ENCODE measurements around the gene BBS12. TPM values are rescaled to one million over a fixed set of nuclear protein-coding genes. Genes with fewer than 3 reads are reported as not detected.
"Not testable (repeated sequence)": the region's sequence is repeated elsewhere in the genome, so short reads cannot be mapped to it uniquely, and the experiment has no call there.

The BBS12 gene
- total RNA-seq, 1 donor from 2014 or later: not detected

GRCh38 chr4:122781486-122781885 lies 49.0 kb downstream of the BBS12 start:
- TF ChIP-seq CTCF (IDR thresholded peaks at IDR 0.05): no peak
- Histone ChIP-seq H3K4me3 (no peak overlapping the region), H3K27me3 (no peaks in the 10 kb centered on the region), H3K27ac (no peak overlapping the region), H3K36me3 (no peaks in the 10 kb centered on the region), H3K9me3 (no peaks in the 10 kb centered on the region), H3K4me1 (peaks cover 0 to 11% of the 10 kb centered on the region in 2 donors)
- intact Hi-C loops (cut with DNase I): loop anchor here (5.0 kb wide), 1 partner anchor 46 kb away; the partner anchor contains the start of gene FGF2
- DNase-seq (ENCODE audit: low spot score in 2 of 2): no peak

DNA sequence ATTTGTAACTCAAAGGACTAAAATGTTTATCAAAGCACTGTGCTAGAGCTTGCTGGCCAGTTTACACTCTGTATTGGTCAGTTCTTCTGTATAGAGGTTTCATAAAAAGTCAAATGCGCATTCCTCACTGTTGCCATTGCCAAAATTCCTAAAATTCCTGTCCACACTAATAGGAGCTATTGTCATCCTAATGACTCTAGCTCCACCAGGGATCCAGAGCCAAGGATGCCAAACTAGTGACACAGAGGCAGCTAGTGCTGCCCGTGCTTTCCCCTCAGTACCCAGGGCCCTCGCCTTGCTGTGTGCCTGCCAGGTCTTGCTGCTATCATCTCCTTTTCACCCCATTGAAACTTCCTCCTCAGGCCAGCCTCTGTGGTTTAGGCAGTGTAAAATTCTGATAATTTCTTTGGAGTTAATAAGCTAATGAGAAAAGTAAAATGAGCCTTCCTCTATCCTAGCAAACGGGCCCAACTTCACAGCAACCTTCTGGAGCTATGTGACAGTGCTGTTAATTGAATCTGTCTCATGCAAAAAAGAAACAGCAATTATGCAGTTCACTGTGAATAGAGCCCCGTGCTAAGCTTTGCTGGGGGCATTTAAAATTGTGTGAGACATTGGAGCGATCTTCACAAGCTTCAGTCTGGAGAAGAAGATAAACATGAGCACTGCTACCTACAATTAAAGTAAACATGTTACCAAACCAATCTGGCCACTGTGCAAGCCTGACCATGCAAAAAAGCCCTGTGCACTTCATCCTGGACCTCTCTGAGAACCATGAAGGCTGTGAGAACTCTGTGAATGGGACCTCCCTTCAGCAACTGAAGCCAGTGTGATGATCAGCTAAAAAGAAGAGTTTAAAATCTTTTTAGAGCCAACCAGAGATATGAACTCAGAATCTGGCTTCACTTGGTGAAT lies 51.1 kb downstream of the BBS12 start:
- peak overlapping the region in 1 of 2 donors; percentile 6 for H3K4me3 ChIP-seq
- peak; percentile 12 to 90 for DNase-seq (ENCODE audit: low spot score in 2 of 2)

DNA sequence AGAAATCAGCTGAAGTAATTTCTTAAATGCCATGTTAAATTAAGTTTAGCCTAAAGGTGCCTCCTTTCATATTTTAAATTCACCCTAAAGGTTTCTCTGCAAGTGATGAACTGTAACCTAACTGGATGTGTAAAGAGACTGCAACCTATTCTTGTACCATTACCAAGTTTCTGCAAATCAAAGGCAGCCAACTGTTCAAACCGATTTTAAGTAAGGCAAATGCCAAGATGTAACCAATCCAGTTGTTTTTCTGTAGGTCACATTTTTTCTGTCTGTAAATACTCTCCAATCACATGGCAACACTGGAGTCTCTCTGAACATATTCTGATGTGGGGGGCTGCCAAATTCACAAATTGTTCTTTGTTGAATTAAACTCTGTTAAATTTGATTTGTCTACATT lies 51.8 kb downstream of the BBS12 start:
- Histone ChIP-seq H3K9me3 (no peaks in the 10 kb centered on the region), H3K27me3 (no peaks in the 10 kb centered on the region), H3K27ac (peak overlapping the region in 1 of 2 donors; percentile 53), H3K4me1 (peaks cover 0 to 11% of the 10 kb centered on the region in 2 donors), H3K36me3 (no peaks in the 10 kb centered on the region), H3K4me3 (no peak overlapping the region)
- TF ChIP-seq CTCF (IDR thresholded peaks at IDR 0.05): no peak
- intact Hi-C loops (cut with DNase I): loop anchor here (5.0 kb wide), 1 partner anchor 43 kb away; the partner anchor contains the start of gene FGF2
- DNase-seq (ENCODE audit: low spot score in 2 of 2): no peak

More for the DNA sequence above, 51.1 kb downstream of the BBS12 start:
- H3K27ac ChIP-seq: peak overlapping the region; percentile 53 to 57
- intact Hi-C loops (cut with DNase I): loop anchor here (5.0 kb wide), 1 partner anchor 44 kb away; the partner anchor contains the start of gene FGF2
- no peak for TF ChIP-seq CTCF (IDR thresholded peaks at IDR 0.05)
- no peaks in the 10 kb centered on the region for H3K36me3 ChIP-seq
- no peaks in the 10 kb centered on the region for H3K9me3 ChIP-seq
- no peaks in the 10 kb centered on the region for H3K27me3 ChIP-seq
- peaks cover 0 to 11% of the 10 kb centered on the region in 2 donors for H3K4me1 ChIP-seq

GRCh38 chr4:122785099-122785498 lies 52.6 kb downstream of the BBS12 start:
- Histone ChIP-seq H3K27ac (no peak overlapping the region), H3K9me3 (no peaks in the 10 kb centered on the region), H3K4me1 (peaks cover 0 to 11% of the 10 kb centered on the region in 2 donors), H3K27me3 (no peaks in the 10 kb centered on the region), H3K4me3 (no peak overlapping the region), H3K36me3 (no peaks in the 10 kb centered on the region)
- DNase-seq (ENCODE audit: low spot score in 2 of 2): no peak
- no peak for TF ChIP-seq CTCF (IDR thresholded peaks at IDR 0.05)
- intact Hi-C loops (cut with DNase I): no loop called here

- peaks cover 0 to 11% of the 10 kb centered on the region in 2 donors for H3K4me1 ChIP-seq
- intact Hi-C loops (cut with DNase I); H3K27me3 ChIP-seq; H3K27ac ChIP-seq; H3K4me3 ChIP-seq; H3K36me3 ChIP-seq; H3K9me3 ChIP-seq; DNase-seq (ENCODE audit: low spot score in 2 of 2): not testable (repeated sequence)
Observed at GRCh38 chr4:122786296-122786695, 53.8 kb downstream of the BBS12 start.

DNA sequence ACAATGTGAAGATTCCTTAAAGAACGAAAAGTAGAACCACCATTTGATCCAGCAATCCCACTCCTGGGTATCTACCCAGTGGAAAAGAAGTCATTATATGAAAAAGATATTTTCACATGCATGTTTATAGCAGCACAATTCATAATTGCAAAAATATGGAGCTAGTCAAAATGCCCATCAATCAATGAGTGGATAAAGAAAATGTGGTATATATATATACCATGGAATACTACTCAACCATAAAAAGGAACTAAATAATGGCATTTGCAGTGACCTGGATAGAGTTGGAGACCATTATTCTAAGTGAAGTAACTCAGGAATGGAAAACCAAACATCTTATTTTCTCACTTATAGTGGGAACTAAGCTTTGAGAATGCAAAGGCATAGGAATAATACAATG lies 54.4 kb downstream of the BBS12 start:
- H3K4me3 ChIP-seq; intact Hi-C loops (cut with DNase I); H3K9me3 ChIP-seq; H3K27ac ChIP-seq; H3K36me3 ChIP-seq; DNase-seq (ENCODE audit: low spot score in 2 of 2); H3K27me3 ChIP-seq: not testable (repeated sequence)
- peaks cover 0 to 11% of the 10 kb centered on the region in 2 donors for H3K4me1 ChIP-seq
